ENCODE results near the gene C19orf81. TPM values are rescaled to one million over a fixed set of nuclear protein-coding genes. Genes with fewer than 3 reads are reported as not detected.

The C19orf81 gene
- total RNA-seq, result not detected in 2 replicates

GRCh38 chr19:50649433-50650391 lies at the start of gene C19orf81:
Gene C19orf81, plus strand, starts transcription at chr19:50649445. Its CDS starts 0 bp downstream, at chr19:50649445.

GRCh38 chr19:50639121-50640112 lies 9.8 kb upstream of the C19orf81 start, which contains the start of gene SYT3:
Gene SYT3, minus strand, starts transcription at chr19:50639881. Its CDS starts 2,470 bp downstream, at chr19:50637411.

Other genes with a start within 250 kb of the C19orf81 start
- gene SPIB, start 230.5 kb upstream of the C19orf81 start, total RNA-seq, result not detected in 2 replicates
- gene MYBPC2, start 216.6 kb upstream of the C19orf81 start, total RNA-seq, result not detected in 2 replicates
- gene EMC10, start 172.9 kb upstream of the C19orf81 start, total RNA-seq, result 72.9 and 77.7 TPM in 2 replicates
- 0.44 and 1.7 TPM in 2 replicates for gene GARIN5A, start 172.6 kb upstream of the C19orf81 start, total RNA-seq
- gene JOSD2, start 138.3 kb upstream of the C19orf81 start, total RNA-seq, result 45.0 and 51.3 TPM in 2 replicates
- not detected in 2 replicates for gene ASPDH, start 135.5 kb upstream of the C19orf81 start, total RNA-seq
- 0.06 TPM in 1 of 2 replicates, not detected in the other for gene LRRC4B, start 81.0 kb upstream of the C19orf81 start, total RNA-seq
- gene SYT3, start 9.6 kb upstream of the C19orf81 start, total RNA-seq, result 0.05 and 0.19 TPM in 2 replicates
- gene SHANK1, start 70.4 kb downstream of the C19orf81 start, total RNA-seq, result 1.1 and 4.7 TPM in 2 replicates
- 288 and 306 TPM in 2 replicates for gene CLEC11A, start 73.9 kb downstream of the C19orf81 start, total RNA-seq
- not detected in 2 replicates for gene GPR32, start 121.0 kb downstream of the C19orf81 start, total RNA-seq
- gene ACP4, start 141.0 kb downstream of the C19orf81 start, total RNA-seq, result not detected in 2 replicates
- not detected in 2 replicates for gene KLK1, start 174.3 kb downstream of the C19orf81 start, total RNA-seq
- not detected in 2 replicates for gene KLK15, start 184.1 kb downstream of the C19orf81 start, total RNA-seq
- gene KLK3, start 205.5 kb downstream of the C19orf81 start, total RNA-seq, result not detected in 2 replicates
- not detected in 2 replicates for gene KLK2, start 224.0 kb downstream of the C19orf81 start, total RNA-seq

Data from cardiac ventricle fibroblast (primary cell).